ENCODE data around the gene MMD2.
"Not testable (repeated sequence)": the region's sequence is repeated elsewhere in the genome, so short reads cannot be mapped to it uniquely, and the experiment has no call there.

Gene MMD2

GRCh38 chr7:4982741-4983140 is 23.8 kb upstream of the MMD2 start:
- not testable (repeated sequence) for DNase-seq (ENCODE audit: low read depth, low spot score); H3K36me3 ChIP-seq (ENCODE audit: control insufficient read depth, insufficient read depth, low read length)

GRCh38 chr7:4981295-4981890 is 22.4 kb upstream of the MMD2 start:
- not testable (repeated sequence) for H3K9me3 ChIP-seq (ENCODE audit: control insufficient read depth, insufficient read depth, low read length); H3K27ac ChIP-seq (ENCODE audit: low read length); H3K36me3 ChIP-seq (ENCODE audit: control insufficient read depth, insufficient read depth, low read length); H3K27me3 ChIP-seq (ENCODE audit: control insufficient read depth, insufficient read depth, low read length); DNase-seq (ENCODE audit: low read depth, low spot score); H3K4me3 ChIP-seq (ENCODE audit: low read length); H3K4me1 ChIP-seq (ENCODE audit: control insufficient read depth, insufficient read depth, low read length)
- no CpG with 5 or more reads among the region's 17 CpGs for WGBS (ENCODE audit: insufficient coverage, insufficient read length)

More at GRCh38 chr7:4982741-4983140, 23.8 kb upstream of the MMD2 start:
- not testable (repeated sequence) for H3K27ac ChIP-seq (ENCODE audit: low read length); H3K4me3 ChIP-seq (ENCODE audit: low read length); H3K9me3 ChIP-seq (ENCODE audit: control insufficient read depth, insufficient read depth, low read length); H3K27me3 ChIP-seq (ENCODE audit: control insufficient read depth, insufficient read depth, low read length); H3K4me1 ChIP-seq (ENCODE audit: control insufficient read depth, insufficient read depth, low read length)
- no CpG with 5 or more reads among the region's 2 CpGs for WGBS (ENCODE audit: insufficient coverage, insufficient read length)

GRCh38 chr7:4975626-4976025 is 16.6 kb upstream of the MMD2 start:
- H3K4me3 ChIP-seq (ENCODE audit: low read length); H3K36me3 ChIP-seq (ENCODE audit: control insufficient read depth, insufficient read depth, low read length); H3K4me1 ChIP-seq (ENCODE audit: control insufficient read depth, insufficient read depth, low read length); H3K27me3 ChIP-seq (ENCODE audit: control insufficient read depth, insufficient read depth, low read length); H3K9me3 ChIP-seq (ENCODE audit: control insufficient read depth, insufficient read depth, low read length); DNase-seq (ENCODE audit: low read depth, low spot score); H3K27ac ChIP-seq (ENCODE audit: low read length): not testable (repeated sequence)
- no CpG with 5 or more reads among the region's 13 CpGs for WGBS (ENCODE audit: insufficient coverage, insufficient read length)

GRCh38 chr7:4973728-4974198 is 14.8 kb upstream of the MMD2 start:
- H3K27ac ChIP-seq (ENCODE audit: low read length), result no peak overlapping the region
- peak; percentile 89 for DNase-seq (ENCODE audit: low read depth, low spot score)
- H3K27me3 ChIP-seq (ENCODE audit: control insufficient read depth, insufficient read depth, low read length), result no peaks in the 10 kb centered on the region
- H3K4me1 ChIP-seq (ENCODE audit: control insufficient read depth, insufficient read depth, low read length), result no peaks in the 10 kb centered on the region
- no CpG with 5 or more reads among the region's 41 CpGs for WGBS (ENCODE audit: insufficient coverage, insufficient read length)
- peak overlapping the region; percentile 73; the same call in 1 of the 2 replicates for H3K4me3 ChIP-seq (ENCODE audit: low read length)
- no peaks in the 10 kb centered on the region for H3K9me3 ChIP-seq (ENCODE audit: control insufficient read depth, insufficient read depth, low read length)
- no peaks in the 10 kb centered on the region; the same call in 1 of the 2 replicates for H3K36me3 ChIP-seq (ENCODE audit: control insufficient read depth, insufficient read depth, low read length)

- H3K36me3 ChIP-seq (ENCODE audit: control insufficient read depth, insufficient read depth, low read length); H3K4me3 ChIP-seq (ENCODE audit: low read length); H3K27ac ChIP-seq (ENCODE audit: low read length); H3K4me1 ChIP-seq (ENCODE audit: control insufficient read depth, insufficient read depth, low read length); DNase-seq (ENCODE audit: low read depth, low spot score); H3K27me3 ChIP-seq (ENCODE audit: control insufficient read depth, insufficient read depth, low read length); H3K9me3 ChIP-seq (ENCODE audit: control insufficient read depth, insufficient read depth, low read length): not testable (repeated sequence)
- no CpG with 5 or more reads among the region's 10 CpGs for WGBS (ENCODE audit: insufficient coverage, insufficient read length)
Observed at GRCh38 chr7:4972446-4972845, 13.5 kb upstream of the MMD2 start.

GRCh38 chr7:4965295-4966022 is 6.5 kb upstream of the MMD2 start:
- no peak for DNase-seq (ENCODE audit: low read depth, low spot score)
- no CpG with 5 or more reads among the region's 11 CpGs for WGBS (ENCODE audit: insufficient coverage, insufficient read length)
- Histone ChIP-seq H3K36me3 (ENCODE audit: control insufficient read depth, insufficient read depth, low read length) (no peaks in the 10 kb centered on the region), H3K27ac (ENCODE audit: low read length) (no peak overlapping the region), H3K27me3 (ENCODE audit: control insufficient read depth, insufficient read depth, low read length) (no peaks in the 10 kb centered on the region), H3K9me3 (ENCODE audit: control insufficient read depth, insufficient read depth, low read length) (no peaks in the 10 kb centered on the region), H3K4me3 (ENCODE audit: low read length) (no peak overlapping the region), H3K4me1 (ENCODE audit: control insufficient read depth, insufficient read depth, low read length) (no peaks in the 10 kb centered on the region)

- Histone ChIP-seq H3K27me3 (ENCODE audit: control insufficient read depth, insufficient read depth, low read length) (no peaks in the 10 kb centered on the region), H3K36me3 (ENCODE audit: control insufficient read depth, insufficient read depth, low read length) (no peaks in the 10 kb centered on the region), H3K27ac (ENCODE audit: low read length) (no peak overlapping the region), H3K4me3 (ENCODE audit: low read length) (no peak overlapping the region), H3K9me3 (ENCODE audit: control insufficient read depth, insufficient read depth, low read length) (no peaks in the 10 kb centered on the region), H3K4me1 (ENCODE audit: control insufficient read depth, insufficient read depth, low read length) (0 out of 2 replicates have a peak, but pooled peaks cover 1% of the 10 kb centered on the region)
- WGBS (ENCODE audit: insufficient coverage, insufficient read length), result no CpG with 5 or more reads among the region's 11 CpGs
- DNase-seq (ENCODE audit: low read depth, low spot score), result no peak
Observed at GRCh38 chr7:4964506-4964905, 5.5 kb upstream of the MMD2 start.

- Histone ChIP-seq H3K27me3 (ENCODE audit: control insufficient read depth, insufficient read depth, low read length) (peaks cover 5% of the 10 kb centered on the region; the same call in 1 of the 2 replicates), H3K9me3 (ENCODE audit: control insufficient read depth, insufficient read depth, low read length) (no peaks in the 10 kb centered on the region), H3K4me3 (ENCODE audit: low read length) (no peak overlapping the region), H3K4me1 (ENCODE audit: control insufficient read depth, insufficient read depth, low read length) (0 out of 2 replicates have a peak, but pooled peaks cover 1% of the 10 kb centered on the region), H3K36me3 (ENCODE audit: control insufficient read depth, insufficient read depth, low read length) (no peaks in the 10 kb centered on the region), H3K27ac (ENCODE audit: low read length) (no peak overlapping the region)
- no CpG with 5 or more reads among the region's 19 CpGs for WGBS (ENCODE audit: insufficient coverage, insufficient read length)
- DNase-seq (ENCODE audit: low read depth, low spot score), result no peak
Observed at GRCh38 chr7:4962872-4963775, 4.1 kb upstream of the MMD2 start.

GRCh38 chr7:4960363-4960762 is 1.4 kb upstream of the MMD2 start:
- whole genome bisulfite sequencing (ENCODE audit: insufficient coverage, insufficient read length), result no CpG with 5 or more reads among the region's 10 CpGs
- Histone ChIP-seq H3K4me1 (ENCODE audit: control insufficient read depth, insufficient read depth, low read length) (0 out of 2 replicates have a peak, but pooled peaks cover 1% of the 10 kb centered on the region), H3K9me3 (ENCODE audit: control insufficient read depth, insufficient read depth, low read length) (no peaks in the 10 kb centered on the region), H3K27me3 (ENCODE audit: control insufficient read depth, insufficient read depth, low read length) (peaks cover 11% of the 10 kb centered on the region), H3K36me3 (ENCODE audit: control insufficient read depth, insufficient read depth, low read length) (no peaks in the 10 kb centered on the region), H3K4me3 (ENCODE audit: low read length) (no peak overlapping the region), H3K27ac (ENCODE audit: low read length) (no peak overlapping the region)
- no peak for DNase-seq (ENCODE audit: low read depth, low spot score)

- WGBS (ENCODE audit: insufficient coverage, insufficient read length), result no CpG with 5 or more reads among the region's 4 CpGs
Observed at GRCh38 chr7:4959893-4960292, 906 bp upstream of the MMD2 start.

More at GRCh38 chr7:4959893-4960292, 906 bp upstream of the MMD2 start:
- H3K4me3 ChIP-seq (ENCODE audit: low read length), result no peak overlapping the region
- no peaks in the 10 kb centered on the region for H3K36me3 ChIP-seq (ENCODE audit: control insufficient read depth, insufficient read depth, low read length)
- 0 out of 2 replicates have a peak, but pooled peaks cover 1% of the 10 kb centered on the region for H3K4me1 ChIP-seq (ENCODE audit: control insufficient read depth, insufficient read depth, low read length)
- peaks cover 11% of the 10 kb centered on the region for H3K27me3 ChIP-seq (ENCODE audit: control insufficient read depth, insufficient read depth, low read length)
- no peak overlapping the region for H3K27ac ChIP-seq (ENCODE audit: low read length)
- no peak for DNase-seq (ENCODE audit: low read depth, low spot score)
- no peaks in the 10 kb centered on the region for H3K9me3 ChIP-seq (ENCODE audit: control insufficient read depth, insufficient read depth, low read length)
